Loucy (cell line): ENCODE measurements around the gene ZNF511.

Source experiments
- H2AFZ ChIP-seq: fragments of 200-600 bp; sonication (generic); 2 replicates; pipeline ENCODE4 v1.6.0; 2016; ENCODE audit warnings: antibody characterized with exemption, mild to moderate bottlenecking, low read length, moderate library complexity
- H3F3A ChIP-seq: fragments of 200-600 bp; 2 replicates; pipeline ENCODE4 v1.6.0; 2016; ENCODE audit warnings: antibody characterized with exemption, low read depth, mild to moderate bottlenecking
- H3K27me3 ChIP-seq: fragments of 200-600 bp; sonication (generic); 2 replicates; pipeline ENCODE4 v1.6.1; 2014; ENCODE audit warnings: low read length, mild to moderate bottlenecking; ENCODE audit not compliant: insufficient read depth, poor library complexity, severe bottlenecking
- H3K36me3 ChIP-seq: fragments of 200-600 bp; sonication (generic); 2 replicates; pipeline ENCODE4 v1.6.1; 2016; ENCODE audit warnings: low read length; ENCODE audit not compliant: insufficient read depth
- H3K4me1 ChIP-seq: fragments of 200-600 bp; sonication (generic); 2 replicates; pipeline ENCODE4 v1.5.1; 2014; ENCODE audit warnings: low read length, mild to moderate bottlenecking; ENCODE audit not compliant: insufficient read depth, poor library complexity, severe bottlenecking
- H3K4me2 ChIP-seq: fragments of 200-600 bp; sonication (generic); 2 replicates; pipeline ENCODE4 v1.6.0; 2014; ENCODE audit warnings: antibody characterized with exemption, low read length, low read depth, mild to moderate bottlenecking; ENCODE audit not compliant: poor library complexity, severe bottlenecking
- H3K4me3 ChIP-seq: fragments of 200-600 bp; sonication (generic); 2 replicates; pipeline ENCODE4 v1.5.1; 2014; ENCODE audit warnings: low read length, mild to moderate bottlenecking, mixed read lengths; ENCODE audit not compliant: poor library complexity, severe bottlenecking
- H3K79me2 ChIP-seq: fragments of 200-600 bp; sonication (generic); 2 replicates; pipeline ENCODE4 v1.6.1; 2014; ENCODE audit warnings: low read length; ENCODE audit not compliant: insufficient read depth
- H3K9ac ChIP-seq: fragments of 200-600 bp; sonication (generic); 2 replicates; pipeline ENCODE4 v1.6.0; 2014; ENCODE audit warnings: mild to moderate bottlenecking, low read depth, low read length, moderate library complexity; ENCODE audit not compliant: poor library complexity, severe bottlenecking
- H3K9me2 ChIP-seq: fragments of 200-600 bp; sonication (generic); replicated peaks from 2 replicates; pipeline ENCODE4 v1.6.1; 2016; ENCODE audit warnings: low read depth, low read length, mixed read lengths
- H3K9me3 ChIP-seq: fragments of 200-600 bp; sonication (generic); 2 replicates; pipeline ENCODE4 v1.6.1; 2014; ENCODE audit warnings: mild to moderate bottlenecking, antibody characterized with exemption, low read length, low read depth; ENCODE audit not compliant: insufficient read depth
- H4K20me1 ChIP-seq: fragments of 200-600 bp; sonication (generic); 2 replicates; pipeline ENCODE4 v1.6.0; 2014; ENCODE audit warnings: antibody characterized with exemption, low read length, mild to moderate bottlenecking; ENCODE audit not compliant: insufficient read depth, poor library complexity, severe bottlenecking
- EZH2phosphoT487 ChIP-seq: fragments of 200-600 bp; IDR thresholded peaks from 2 replicates; pipeline ENCODE4 v1.6.1; 2018; ENCODE audit warnings: antibody characterized with exemption, mild to moderate bottlenecking, moderate library complexity, borderline replicate concordance
- TF ChIP-seq, protein P1 (sequence below): fragments of 200-600 bp; sonication (generic); conservative IDR thresholded peaks from 2 replicates; pipeline ENCODE4 v1.5.1; 2014; ENCODE audit warnings: mild to moderate bottlenecking, antibody characterized with exemption, low read length

The ZNF511 gene

GRCh38 chr10:133358925-133359310 lies 50.2 kb downstream of the ZNF511 start:
- peaks cover 5% of the 10 kb centered on the region; the same call in 1 of the 2 replicates for H3K36me3 ChIP-seq
- no peaks in the 10 kb centered on the region for H3K9me3 ChIP-seq
- no peaks in the 10 kb centered on the region for H3K9me2 ChIP-seq
- no peak overlapping the region for H3K9ac ChIP-seq
- no peaks in the 10 kb centered on the region for H3K4me1 ChIP-seq
- no peak overlapping the region for H2AFZ ChIP-seq
- TF ChIP-seq, protein P1, sequence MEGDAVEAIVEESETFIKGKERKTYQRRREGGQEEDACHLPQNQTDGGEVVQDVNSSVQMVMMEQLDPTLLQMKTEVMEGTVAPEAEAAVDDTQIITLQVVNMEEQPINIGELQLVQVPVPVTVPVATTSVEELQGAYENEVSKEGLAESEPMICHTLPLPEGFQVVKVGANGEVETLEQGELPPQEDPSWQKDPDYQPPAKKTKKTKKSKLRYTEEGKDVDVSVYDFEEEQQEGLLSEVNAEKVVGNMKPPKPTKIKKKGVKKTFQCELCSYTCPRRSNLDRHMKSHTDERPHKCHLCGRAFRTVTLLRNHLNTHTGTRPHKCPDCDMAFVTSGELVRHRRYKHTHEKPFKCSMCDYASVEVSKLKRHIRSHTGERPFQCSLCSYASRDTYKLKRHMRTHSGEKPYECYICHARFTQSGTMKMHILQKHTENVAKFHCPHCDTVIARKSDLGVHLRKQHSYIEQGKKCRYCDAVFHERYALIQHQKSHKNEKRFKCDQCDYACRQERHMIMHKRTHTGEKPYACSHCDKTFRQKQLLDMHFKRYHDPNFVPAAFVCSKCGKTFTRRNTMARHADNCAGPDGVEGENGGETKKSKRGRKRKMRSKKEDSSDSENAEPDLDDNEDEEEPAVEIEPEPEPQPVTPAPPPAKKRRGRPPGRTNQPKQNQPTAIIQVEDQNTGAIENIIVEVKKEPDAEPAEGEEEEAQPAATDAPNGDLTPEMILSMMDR, result no peak
- no peak for TF ChIP-seq EZH2phosphoT487
- no peak overlapping the region for H3K4me3 ChIP-seq
- no peaks in the 10 kb centered on the region for H4K20me1 ChIP-seq
- H3K4me2 ChIP-seq, result no peak overlapping the region
- peaks cover 3% of the 10 kb centered on the region; the same call in 1 of the 2 replicates for H3F3A ChIP-seq
- H3K79me2 ChIP-seq, result no peaks in the 10 kb centered on the region
- H3K27me3 ChIP-seq, result no peaks in the 10 kb centered on the region

- Histone ChIP-seq H3K9me2 (no peaks in the 10 kb centered on the region), H3K4me3 (no peak overlapping the region), H3K36me3 (peaks cover 10% of the 10 kb centered on the region; the same call in 1 of the 2 replicates), H4K20me1 (no peaks in the 10 kb centered on the region), H3K9ac (no peak overlapping the region), H3K27me3 (no peaks in the 10 kb centered on the region), H3K4me2 (no peak overlapping the region), H3K9me3 (no peaks in the 10 kb centered on the region), H3F3A (peaks cover 3% of the 10 kb centered on the region; the same call in 1 of the 2 replicates), H3K4me1 (no peaks in the 10 kb centered on the region), H2AFZ (no peak overlapping the region), H3K79me2 (no peaks in the 10 kb centered on the region)
- TF ChIP-seq, protein P1, result no peak
- TF ChIP-seq EZH2phosphoT487, result no peak
Measured at GRCh38 chr10:133359554-133359971, 50.8 kb downstream of the ZNF511 start.

GRCh38 chr10:133359972-133360610 lies 51.4 kb downstream of the ZNF511 start:
- Histone ChIP-seq H3K27me3 (no peaks in the 10 kb centered on the region), H4K20me1 (no peaks in the 10 kb centered on the region), H3K36me3 (peaks cover 14% of the 10 kb centered on the region; the same call in 1 of the 2 replicates), H3K4me2 (no peak overlapping the region), H3K4me1 (no peaks in the 10 kb centered on the region), H3K79me2 (no peaks in the 10 kb centered on the region), H3K9me2 (no peaks in the 10 kb centered on the region), H3K9ac (no peak overlapping the region), H3K9me3 (no peaks in the 10 kb centered on the region), H3K4me3 (no peak overlapping the region), H3F3A (peaks cover 3% of the 10 kb centered on the region; the same call in 1 of the 2 replicates), H2AFZ (no peak overlapping the region)
- TF ChIP-seq, protein P1, result no peak
- TF ChIP-seq EZH2phosphoT487, result no peak
